ENCODE results near the gene TOM1L1.
"Not testable (repeated sequence)": the region's sequence is repeated elsewhere in the genome, so short reads cannot be mapped to it uniquely, and the experiment has no call there.

Gene TOM1L1, protein sequence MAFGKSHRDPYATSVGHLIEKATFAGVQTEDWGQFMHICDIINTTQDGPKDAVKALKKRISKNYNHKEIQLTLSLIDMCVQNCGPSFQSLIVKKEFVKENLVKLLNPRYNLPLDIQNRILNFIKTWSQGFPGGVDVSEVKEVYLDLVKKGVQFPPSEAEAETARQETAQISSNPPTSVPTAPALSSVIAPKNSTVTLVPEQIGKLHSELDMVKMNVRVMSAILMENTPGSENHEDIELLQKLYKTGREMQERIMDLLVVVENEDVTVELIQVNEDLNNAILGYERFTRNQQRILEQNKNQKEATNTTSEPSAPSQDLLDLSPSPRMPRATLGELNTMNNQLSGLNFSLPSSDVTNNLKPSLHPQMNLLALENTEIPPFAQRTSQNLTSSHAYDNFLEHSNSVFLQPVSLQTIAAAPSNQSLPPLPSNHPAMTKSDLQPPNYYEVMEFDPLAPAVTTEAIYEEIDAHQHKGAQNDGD

DNA sequence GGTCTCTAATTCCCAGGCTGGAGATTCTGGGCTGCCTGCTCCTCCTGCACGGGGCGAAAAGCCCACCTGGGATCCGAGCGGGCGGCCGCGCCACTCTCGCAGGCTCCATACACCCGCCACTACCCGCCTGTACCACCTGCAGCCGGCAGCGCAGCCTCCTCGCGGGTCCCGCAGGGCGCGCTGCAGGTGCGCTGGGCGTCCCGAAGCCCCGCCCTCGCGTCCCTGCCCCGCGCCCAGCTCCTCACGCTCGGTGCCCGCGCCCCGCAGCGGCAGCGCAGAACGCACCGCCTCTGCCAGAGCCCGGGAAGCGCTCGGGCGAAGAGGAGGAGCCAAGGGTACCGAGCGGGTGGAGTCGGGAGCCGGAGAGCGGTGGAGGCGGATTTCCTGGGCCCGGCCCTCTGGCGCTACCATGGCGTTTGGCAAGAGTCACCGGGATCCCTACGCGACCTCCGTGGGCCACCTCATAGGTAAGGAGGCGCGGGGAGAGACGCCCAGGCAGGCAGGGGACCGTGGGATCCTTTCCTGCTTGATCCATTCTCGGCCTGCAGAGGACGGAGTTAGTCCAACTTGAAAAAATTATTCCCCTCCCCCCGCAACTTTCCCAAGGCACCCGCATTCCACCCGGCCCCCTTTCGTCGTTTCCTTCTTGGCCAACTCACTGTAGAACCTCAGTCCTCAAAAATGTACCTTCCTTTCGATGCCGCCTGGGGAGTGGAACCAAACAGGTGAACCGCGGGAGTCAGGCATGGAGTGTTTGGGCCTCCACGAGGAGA is at the start of gene TOM1L1:
Gene TOM1L1, plus strand, starts transcription at position 396 of the 773 bp plus-strand sequence. Its CDS starts 14 bp downstream, at position 410.
- DNase-seq = peak; percentile 90

DNA sequence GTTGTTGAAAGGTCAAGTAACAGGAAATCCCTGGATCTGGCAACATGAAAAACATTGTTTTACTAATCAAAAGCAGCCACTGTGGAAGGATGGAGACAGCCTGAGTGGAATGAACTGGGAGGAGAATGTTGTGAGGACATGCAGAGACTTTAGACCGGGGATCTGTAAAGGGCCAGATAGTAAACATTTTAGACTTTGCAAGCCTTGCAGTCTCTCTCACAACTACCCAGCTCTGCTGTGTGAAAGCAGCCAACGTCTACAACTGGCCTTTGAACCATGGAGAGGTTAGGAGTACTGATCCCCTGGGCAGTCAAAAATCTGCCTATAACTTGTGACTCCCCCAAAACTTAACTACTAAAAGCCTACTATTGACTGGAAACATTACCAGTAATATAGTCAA is 41.5 kb upstream of the TOM1L1 start:
- DNase-seq = no peak

DNA sequence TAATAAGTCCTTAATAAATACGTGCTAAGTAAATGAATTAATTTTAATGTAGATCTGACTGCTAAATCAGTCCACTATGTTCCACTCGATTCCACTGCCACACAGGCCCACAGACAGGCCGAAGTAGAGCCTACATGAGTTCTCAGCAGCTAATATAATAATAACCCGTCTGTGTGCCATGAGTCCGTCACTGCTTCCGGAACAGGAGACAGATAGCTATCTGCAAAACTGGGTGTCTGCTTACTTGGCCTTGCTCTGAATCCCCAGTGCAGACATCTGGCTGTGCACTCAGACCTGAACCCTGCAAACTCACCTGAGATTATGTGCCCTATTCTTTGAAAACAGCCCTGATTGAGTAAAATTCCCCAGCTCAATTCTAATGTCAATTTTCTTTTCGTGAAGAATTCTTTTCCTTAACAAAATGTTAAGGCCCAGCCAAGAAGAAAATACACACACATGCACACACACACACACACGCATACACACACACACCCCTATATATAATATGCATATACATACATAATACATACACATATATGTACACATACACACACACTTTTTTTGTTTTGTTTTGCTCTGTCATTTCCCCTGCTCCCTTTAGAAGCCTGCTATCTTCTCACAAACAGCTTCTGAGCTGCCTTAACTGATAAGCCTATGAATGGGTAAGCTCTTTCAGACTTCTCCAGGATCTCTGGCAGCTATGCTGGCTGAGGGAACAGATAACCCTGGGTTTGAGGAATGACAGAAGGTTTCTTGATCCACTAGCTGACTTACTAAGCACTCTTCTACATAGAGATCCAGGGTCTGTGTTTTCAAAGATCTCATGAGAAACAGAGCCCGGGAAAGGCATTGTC is 39.8 kb upstream of the TOM1L1 start:
- no peak for DNase-seq

DNA sequence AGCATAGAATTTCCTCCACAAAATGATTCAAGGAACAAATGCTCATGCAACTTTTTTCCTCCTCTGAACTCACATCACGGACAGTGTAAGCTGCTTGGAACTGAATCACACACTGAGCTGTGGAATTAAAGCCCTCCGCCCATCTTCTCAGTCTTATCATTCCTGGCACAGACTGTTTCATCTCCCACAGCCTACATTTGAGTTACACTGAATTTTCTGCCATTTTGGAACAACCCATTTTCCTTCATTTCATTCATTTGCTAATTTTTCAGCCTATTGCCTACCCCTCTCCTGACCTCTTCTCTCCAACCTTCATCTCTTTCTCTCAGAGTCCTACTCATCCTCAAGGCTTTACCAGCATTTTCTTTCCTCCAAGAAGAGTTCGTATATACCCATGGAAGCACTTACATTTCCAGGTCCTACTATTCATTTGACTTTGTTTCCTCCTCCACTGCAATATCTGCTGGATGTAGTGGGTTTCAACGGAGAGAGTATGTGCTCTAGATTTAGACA is 39.1 kb upstream of the TOM1L1 start:
- no peak for DNase-seq

DNA sequence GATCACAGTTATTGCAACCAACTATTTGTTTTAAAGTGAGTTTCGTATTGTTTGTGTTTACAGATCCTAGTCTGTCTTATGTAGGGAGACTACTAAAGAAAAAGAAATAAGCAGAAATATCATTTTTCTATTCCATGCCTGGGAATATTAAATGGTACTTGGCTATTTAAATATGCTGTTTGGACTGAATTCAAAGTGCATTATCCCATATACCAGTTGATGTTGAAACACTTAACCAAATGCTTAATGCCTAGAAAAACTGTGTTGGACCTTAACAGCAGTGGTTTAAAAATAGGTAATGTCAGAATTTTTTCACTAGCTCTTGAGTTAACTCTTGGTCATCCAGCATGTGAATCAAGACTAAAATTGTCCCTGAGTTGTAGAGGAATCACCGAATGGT is 37.5 kb upstream of the TOM1L1 start:
- DNase-seq = no peak

DNA sequence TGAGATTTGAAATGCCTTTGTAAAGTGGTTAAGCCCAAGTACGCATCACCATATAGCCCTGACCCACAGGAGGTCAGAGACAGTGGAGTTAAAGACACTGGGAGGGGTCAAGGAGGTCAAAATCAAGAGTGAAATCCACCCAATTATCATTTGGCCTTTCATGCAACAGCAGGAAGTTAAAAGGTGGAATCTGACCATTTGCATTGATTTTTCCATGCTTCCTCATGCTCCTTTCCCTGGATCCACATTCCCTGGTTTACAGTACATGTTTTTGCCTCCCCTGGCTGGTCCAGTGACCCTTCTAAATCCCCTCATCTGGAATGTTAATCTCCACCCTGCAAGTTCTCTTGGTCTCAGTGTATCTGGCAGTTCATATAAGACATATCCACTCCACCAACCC is 36.6 kb upstream of the TOM1L1 start:
- DNase-seq = peak; percentile 3

DNA sequence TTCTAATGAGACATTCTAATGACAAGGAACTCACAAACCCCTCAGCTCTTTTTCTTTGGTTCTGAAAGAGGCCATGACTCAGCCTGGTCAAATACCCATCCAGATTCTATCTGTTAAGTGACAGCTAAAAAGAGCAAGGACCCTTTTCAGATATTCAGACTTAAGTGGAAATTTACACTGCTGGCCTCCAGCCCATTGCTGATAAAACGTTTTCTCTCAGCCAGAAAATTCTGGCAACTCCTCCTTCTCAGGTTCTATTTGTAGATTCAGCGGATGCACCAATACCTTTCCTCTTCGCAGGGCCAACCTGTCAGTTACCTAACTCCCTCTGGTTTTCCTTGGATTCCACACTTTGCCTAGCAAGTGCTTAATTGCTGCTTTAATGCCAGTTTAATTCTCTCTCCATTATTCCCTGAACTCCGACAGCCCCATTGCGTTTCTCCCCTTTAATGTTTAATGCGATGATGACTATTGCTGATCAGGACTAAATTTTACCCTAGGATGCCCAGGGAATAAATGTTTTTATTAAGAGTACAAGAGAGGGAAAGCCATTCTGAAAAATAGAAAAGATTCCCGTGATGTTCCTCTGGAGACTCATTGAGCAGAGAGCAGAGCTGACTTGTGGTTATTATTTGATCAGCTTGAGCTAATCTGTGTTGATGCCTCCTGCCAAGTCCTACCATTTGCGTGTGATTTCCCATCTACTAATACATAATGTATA is 35.9 kb upstream of the TOM1L1 start:
- peak; percentile 59 for DNase-seq

DNA sequence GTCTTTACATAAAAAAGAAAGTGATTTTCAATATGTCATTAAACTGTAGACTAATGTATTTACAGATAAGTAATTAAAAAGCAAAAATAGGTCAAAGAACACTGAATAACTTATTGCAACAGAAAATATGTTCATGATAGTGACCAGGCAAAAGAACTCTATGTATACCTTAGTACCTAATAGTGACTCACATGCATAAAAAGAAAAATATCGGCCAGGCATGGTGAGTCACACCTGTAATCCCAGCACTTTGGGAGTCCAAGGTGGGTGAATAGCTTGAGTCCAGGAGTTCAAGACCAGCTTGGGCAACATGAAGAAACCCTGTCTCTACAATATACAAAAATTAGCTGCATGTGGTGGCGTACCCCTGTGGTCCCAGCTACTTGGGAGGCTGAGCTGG is 33.0 kb upstream of the TOM1L1 start:
- DNase-seq = no peak

DNA sequence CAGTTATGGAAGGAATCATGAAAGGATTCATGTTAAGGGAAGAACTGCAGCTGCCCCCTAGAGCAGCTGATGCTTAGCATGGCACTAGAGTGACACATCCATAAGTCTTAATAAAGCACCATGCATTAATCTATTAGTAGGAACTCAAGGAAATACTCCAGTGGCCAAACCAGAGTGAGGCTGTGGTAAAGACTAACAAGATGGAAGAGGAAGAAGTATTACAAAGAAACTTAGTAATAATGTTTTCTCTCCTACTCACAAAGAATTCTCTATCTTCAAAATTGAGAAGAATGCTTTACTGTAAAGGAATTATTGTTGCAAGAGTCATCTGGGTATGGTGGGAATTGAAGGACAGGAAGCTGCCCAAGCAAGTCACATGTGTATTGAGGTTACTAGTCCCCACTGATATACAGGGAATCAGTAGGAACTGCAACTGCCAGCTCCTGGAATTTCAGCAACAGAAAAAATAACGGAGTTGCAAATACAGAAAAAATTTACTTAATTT is 29.9 kb upstream of the TOM1L1 start:
- no peak for DNase-seq

DNA sequence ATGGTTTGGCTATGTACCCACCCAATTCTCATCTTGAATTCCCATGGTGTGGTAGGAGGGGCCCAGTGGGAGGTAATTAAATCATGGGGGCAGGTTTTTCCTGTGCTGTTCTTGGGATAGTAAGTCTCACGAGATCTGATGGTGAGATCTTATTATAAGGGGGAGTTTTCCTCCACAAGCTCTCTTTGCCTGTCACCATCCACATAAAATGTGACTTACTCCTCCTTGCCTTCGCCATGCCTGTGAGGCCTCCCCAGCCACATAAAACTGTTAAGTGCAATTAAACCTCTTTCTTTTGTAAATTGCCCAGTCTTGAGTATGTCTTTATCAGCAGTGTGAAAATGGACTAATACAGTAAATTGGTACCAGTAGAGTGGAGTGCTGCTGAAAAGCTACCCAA is 24.7 kb upstream of the TOM1L1 start:
- DNase-seq = not testable (repeated sequence)

DNA sequence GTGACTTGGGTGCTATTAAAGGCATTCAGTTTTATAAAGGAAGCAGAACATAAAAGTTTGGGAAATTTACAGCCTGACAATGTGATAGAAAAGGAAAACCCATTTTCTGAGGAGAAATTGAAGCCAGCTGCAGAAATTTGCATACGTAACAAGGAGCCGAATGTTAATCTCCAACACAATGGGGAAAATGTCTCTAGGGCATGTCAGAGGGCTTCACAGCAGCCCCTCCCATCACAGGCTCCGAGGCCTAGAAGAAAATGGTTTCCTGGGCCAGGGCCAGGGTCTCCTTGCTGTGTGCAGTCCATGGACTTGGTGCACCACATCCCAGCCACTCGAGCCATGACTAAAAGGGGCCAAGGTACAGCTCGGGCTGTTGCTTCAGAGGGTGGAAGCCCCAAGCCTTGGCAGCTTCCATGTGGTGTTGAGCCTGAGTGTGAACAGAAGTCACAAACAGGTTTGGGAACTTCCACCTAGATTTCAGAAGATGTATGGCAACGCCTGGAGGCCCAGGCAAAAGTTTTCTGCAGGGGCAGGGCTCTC is 23.9 kb upstream of the TOM1L1 start:
- no peak for DNase-seq

DNA sequence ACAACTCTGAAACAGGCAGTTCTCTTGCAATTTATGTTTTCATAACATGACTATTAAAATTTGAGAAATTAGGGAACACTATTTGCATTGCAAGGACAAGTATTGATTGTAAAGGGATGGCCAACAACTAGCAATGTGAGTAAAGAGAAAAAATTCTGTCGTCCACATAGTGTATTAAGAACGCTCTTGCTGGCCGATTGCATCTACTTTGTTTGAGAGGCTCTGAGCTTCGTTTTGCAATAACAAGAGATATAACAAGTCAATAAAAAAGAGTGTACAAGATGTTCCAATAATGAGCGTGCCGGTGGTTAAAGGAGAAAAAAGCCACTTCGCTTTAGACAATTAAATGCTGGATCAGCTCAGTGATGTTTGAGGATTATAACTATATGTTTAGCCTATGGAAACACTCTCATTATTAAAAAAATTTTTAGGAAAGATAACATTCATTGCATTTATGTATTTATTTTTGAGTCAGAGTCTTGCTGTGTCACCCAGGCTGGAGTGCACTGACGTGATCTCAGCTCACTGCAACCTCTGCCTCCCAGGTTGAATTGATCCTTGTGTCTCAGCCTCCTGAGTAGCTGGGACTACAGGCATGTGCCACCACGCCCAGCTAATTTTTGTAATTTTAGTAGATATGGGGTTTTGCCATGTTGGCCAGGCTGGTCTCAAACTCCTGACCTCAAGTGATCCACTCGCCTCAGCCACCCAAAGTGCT is 19.2 kb upstream of the TOM1L1 start:
- no peak for DNase-seq

DNA sequence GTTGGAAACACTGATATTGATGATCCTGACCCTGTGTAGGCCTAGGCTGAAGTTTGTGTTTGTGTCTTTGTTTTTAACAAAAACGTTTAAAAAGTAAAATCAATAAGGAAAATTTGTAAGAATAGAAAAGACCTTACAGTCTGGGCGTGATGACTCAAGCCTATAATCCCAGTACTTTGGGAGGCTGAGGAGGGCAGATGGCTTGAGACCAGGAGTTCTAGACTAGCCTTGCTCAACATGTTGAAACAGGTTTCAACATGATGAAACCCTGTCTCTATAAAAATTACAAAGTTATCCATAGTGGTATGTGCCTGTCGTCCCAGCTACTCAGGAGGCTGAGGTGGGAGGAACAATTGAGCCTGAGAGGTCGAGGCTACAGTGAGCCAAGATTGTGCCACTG is 18.3 kb upstream of the TOM1L1 start:
- no peak for DNase-seq

DNA sequence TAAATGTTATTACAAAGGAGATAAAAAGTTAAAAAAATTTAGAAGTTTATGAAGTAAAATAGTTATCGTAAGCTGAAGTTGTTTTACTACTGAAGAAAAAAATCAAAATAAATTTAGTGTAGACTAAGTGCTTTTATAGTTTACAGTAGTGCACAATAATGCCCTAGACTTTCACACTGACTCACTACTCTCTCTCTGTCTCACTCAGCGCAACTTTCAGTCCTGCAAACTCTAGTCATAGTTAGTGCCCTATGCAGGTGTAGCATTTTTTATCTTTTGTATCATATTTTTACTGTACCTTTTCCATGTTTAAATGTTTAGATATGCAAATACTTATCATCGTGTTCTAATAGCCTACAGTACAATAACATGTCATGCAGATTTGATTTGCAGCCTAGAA is 17.7 kb upstream of the TOM1L1 start:
- DNase-seq = no peak

DNA sequence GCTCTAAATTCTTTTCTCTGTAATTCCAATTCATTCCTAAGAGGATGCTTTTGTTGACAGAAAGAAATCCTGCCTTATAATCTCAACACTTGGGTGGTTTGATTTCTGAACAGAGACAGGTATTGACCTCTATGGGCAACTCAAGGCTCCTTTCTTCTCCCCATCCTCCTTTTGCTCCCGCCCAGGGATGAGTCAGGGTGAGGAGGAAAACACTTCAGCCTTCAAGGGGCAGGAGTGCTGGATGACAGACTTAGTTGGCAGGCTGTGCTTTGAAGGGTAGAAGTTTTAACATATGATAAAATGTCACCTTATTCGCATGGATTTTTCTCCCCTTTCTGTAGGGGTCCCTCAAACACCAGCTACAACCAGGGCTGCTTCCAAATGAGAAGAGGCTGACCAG is 16.7 kb upstream of the TOM1L1 start:
- DNase-seq = no peak

DNA sequence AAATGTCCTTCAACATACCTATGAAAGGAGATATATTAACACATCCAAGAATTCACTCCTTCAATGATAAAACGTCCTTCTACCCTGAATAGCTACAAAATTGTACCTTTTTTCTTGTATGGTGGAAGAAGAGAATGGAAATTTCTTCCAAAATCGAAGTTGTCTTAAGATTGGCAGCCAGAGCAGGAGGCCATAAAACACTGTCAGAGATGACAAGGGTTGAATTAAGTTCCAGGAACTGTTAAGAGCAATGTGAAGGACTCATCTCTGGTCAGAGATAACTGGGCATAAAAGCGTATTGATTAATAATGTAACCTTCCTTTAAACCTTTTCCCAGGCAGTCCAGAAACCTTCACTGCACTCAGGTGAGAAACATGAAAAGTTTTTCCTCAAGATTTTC is 12.9 kb upstream of the TOM1L1 start:
- no peak for DNase-seq

DNA sequence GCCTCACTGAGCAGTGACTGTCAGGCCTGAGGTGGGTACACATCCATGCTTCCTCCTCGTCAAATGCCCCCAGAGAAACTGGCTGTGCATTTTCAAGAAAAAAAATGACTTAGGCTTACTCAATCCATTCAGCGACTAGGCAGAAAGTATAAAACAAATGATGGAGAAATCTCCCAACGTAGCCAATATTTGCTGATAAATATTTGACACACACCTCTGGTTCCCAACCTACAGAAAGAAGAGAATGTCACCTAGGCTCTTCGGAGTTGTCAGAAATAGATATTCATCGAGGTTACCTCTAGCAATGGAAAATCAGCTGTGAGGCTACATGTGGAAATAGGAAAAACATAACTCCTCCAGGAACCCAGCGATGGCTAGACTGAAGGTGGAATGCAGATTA is 12.4 kb upstream of the TOM1L1 start:
- DNase-seq = no peak

DNA sequence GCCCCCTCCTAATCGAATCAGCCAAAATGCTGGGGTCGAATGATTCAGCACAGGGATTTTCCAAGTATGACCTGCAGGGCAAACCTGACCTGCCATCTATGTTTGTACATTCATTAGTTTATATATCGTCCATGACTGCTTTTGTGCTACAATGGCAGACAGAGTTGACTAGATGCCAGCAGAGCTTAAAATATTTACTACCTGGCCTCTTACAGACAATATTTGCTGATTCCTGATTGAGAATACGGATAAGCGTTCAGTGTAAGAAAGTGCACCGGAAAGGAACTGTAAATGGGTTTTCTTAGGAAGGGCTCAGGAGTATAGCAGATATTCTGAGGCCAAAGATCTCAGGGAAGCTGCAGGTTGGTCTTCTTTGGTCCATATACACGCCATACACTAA is 11.7 kb upstream of the TOM1L1 start:
- DNase-seq = no peak

DNA sequence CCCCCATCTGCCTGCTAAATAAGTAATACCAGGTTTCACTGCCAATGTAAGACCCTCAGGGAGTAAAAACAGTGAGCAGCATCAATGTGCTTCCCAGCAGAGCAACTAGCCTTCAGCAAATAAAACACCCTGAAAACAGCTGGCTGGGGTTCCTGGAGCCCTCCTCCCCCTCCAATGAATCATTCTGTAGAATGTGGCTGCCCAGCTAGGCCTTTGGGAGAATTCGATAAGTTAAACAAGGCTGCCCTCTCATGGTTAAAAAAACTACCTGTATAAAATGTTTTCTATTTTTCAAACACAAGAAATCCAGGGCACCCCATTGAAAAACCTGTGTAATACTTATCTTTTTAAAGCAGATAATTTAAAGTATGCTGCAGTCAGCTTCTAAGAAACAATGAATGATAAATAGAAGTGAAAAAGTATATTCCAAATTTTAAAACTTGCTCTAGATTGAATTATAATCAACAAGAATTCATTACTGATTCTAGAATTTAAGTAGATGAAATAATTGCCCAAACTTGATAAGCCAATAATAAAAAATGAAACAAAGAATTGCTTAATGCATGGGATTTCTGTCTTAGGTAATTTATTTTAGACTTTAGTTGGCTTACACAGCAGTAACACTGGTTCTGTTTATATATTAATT is 9.4 kb upstream of the TOM1L1 start:
- DNase-seq = peak; percentile 77

DNA sequence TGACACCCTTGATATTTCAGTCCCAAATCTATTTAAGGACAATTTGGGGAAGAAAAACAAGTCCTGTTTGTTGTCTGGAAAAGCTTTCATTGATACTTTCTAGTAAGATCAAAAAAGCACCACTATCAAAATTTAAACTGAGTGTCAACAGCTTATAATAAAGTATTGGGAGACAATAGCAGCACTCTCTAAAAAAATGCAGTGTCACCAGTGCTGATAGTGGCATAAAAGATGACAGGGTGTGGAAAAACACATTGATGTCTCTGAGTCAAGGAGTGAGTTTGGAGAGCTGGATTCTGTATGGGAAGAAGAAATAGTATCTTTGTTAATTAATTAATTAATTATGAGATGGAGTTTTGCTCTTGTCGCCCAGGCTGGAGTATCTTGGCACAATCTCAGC is 8.3 kb upstream of the TOM1L1 start:
- no peak for DNase-seq

DNA sequence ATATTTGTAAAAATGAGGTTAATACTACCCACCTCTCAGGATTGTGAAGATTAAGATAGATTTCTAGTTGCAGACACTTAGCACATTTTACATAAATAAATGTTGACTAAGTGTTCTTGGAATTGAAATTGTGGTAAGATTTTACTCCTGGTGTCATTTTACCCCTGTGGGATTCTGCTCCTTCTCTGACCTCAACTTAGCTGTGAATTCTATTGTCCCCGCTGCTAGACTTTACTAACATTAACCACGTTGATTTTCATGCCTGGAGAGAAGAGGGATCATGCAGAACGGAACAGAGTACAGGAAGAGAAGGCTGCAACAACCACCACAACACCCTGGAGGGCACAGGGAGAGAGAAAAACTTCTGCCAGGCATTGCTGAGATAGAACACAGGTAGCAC is 2.1 kb upstream of the TOM1L1 start:
- no peak for DNase-seq
